Endodermal cell (in vitro differentiated cells): Measurements from ENCODE around the gene GRM3. TPM values are rescaled to one million over a fixed set of nuclear protein-coding genes. Genes with fewer than 3 reads are reported as not detected.

Source experiments
- DNase-seq: peaks from one replicate; pipeline ENCODE4 v3.0.0-alpha.2; 2017
- H3K27ac ChIP-seq: 2 replicates; pipeline ENCODE4 v1.5.1; 2013; ENCODE audit warnings: mild to moderate bottlenecking, low read depth, low read length, moderate library complexity
- H3K27me3 ChIP-seq: 2 replicates; pipeline ENCODE4 v1.6.1; 2013; ENCODE audit warnings: mild to moderate bottlenecking, low read length, moderate library complexity; ENCODE audit not compliant: insufficient read depth, control insufficient read depth, poor library complexity, severe bottlenecking
- H3K36me3 ChIP-seq: 2 replicates; pipeline ENCODE4 v1.7.0; 2013; ENCODE audit warnings: mild to moderate bottlenecking, low read length, moderate library complexity; ENCODE audit not compliant: control insufficient read depth, insufficient read depth
- H3K4me1 ChIP-seq: one replicate; pipeline ENCODE4 v1.7.0; 2013; ENCODE audit warnings: low read length; ENCODE audit not compliant: control insufficient read depth, insufficient read depth
- H3K4me3 ChIP-seq: 2 replicates; pipeline ENCODE4 v1.5.1; 2013; ENCODE audit warnings: mild to moderate bottlenecking, low read length, moderate library complexity
- H3K9ac ChIP-seq: 2 replicates; pipeline ENCODE4 v1.6.1; 2013; ENCODE audit warnings: mild to moderate bottlenecking, low read length, moderate library complexity; ENCODE audit not compliant: poor library complexity, severe bottlenecking; ENCODE audit errors: extremely low read depth
- H3K9me3 ChIP-seq: 2 replicates; pipeline ENCODE4 v1.6.1; 2013; ENCODE audit warnings: mild to moderate bottlenecking, low read length, moderate library complexity; ENCODE audit not compliant: control insufficient read depth
- H3K27ac Mint-ChIP-seq: 2 replicates; pipeline ENCODE4 v1.8.0; 2020; ENCODE audit warnings: mixed read lengths
- H3K27me3 Mint-ChIP-seq: 2 replicates; pipeline ENCODE4 v1.8.0; 2021; ENCODE audit warnings: mild to moderate bottlenecking, mixed read lengths; ENCODE audit not compliant: insufficient read depth
- H3K36me3 Mint-ChIP-seq: 2 replicates; pipeline ENCODE4 v1.8.0; 2020; ENCODE audit warnings: low read depth, mixed read lengths
- H3K4me1 Mint-ChIP-seq: 2 replicates; pipeline ENCODE4 v1.8.0; 2020; ENCODE audit warnings: mixed read lengths
- H3K4me3 Mint-ChIP-seq: 2 replicates; pipeline ENCODE4 v1.8.0; 2020; ENCODE audit warnings: mild to moderate bottlenecking, moderate library complexity, mixed read lengths
- H3K9me3 Mint-ChIP-seq: 2 replicates; pipeline ENCODE4 v1.8.0; 2020; ENCODE audit warnings: mild to moderate bottlenecking, mixed read lengths
- CTCF ChIP-seq: fragments of 200-600 bp; sonication (generic); conservative IDR thresholded peaks from 2 replicates; pipeline ENCODE4 v1.5.0; 2021; ENCODE audit warnings: antibody characterized with exemption, mild to moderate bottlenecking
- WGBS, 2 experiments: methylation state at CpG; one replicate each; pipeline versions ENCODE4 v1.1.5 to v1.1.7; 2013; ENCODE audit warnings: missing lambda C conversion rate in 2 of 2, mixed read lengths in 1 of 2; ENCODE audit not compliant: insufficient coverage in 1 of 2, insufficient read length in 1 of 2; 5-methylcytosine and 5-hydroxymethylcytosine counted together
- total RNA-seq, 2 donors: library from RNA; stranded (reverse); fragmentation: NEBNext Ultra II Directional in 1 of 2; extraction: Animal tissue kit (Norgen Biotek cat#: 25700) in 1 of 2; gene quantifications; 2 replicates in 1 of 2; 3 replicates in 1 of 2; pipeline ENCODE4 v1.2.1, GENCODE V29; 2021

The GRM3 gene
- total RNA-seq, 2 donors from 2014 or later = 0.75 to 0.91 TPM

GRCh38 chr7:86898171-86898570 lies 254.5 kb downstream of the GRM3 start:
- TF ChIP-seq CTCF = no peak
- H3K4me1 Mint-ChIP-seq = no peaks in the 10 kb centered on the region
- Histone ChIP-seq H3K36me3 (peaks cover 90% of the 10 kb centered on the region), H3K4me3 (no peak overlapping the region), H3K27me3 (no peaks in the 10 kb centered on the region), H3K9ac (no peak overlapping the region), H3K9me3 (no peaks in the 10 kb centered on the region), H3K4me1 (no peaks in the 10 kb centered on the region), H3K27ac (no peak overlapping the region)
- peaks cover 37% of the 10 kb centered on the region for H3K36me3 Mint-ChIP-seq
- H3K27me3 Mint-ChIP-seq = no peaks in the 10 kb centered on the region
- WGBS, 2 experiments = 100% methylated on average over 1 of the region's 2 CpGs; no CpG with 5 or more reads in 1 of the 2 experiments
- H3K4me3 Mint-ChIP-seq = no peak overlapping the region
- no peaks in the 10 kb centered on the region for H3K9me3 Mint-ChIP-seq
- DNase-seq = no peak
- no peak overlapping the region for H3K27ac Mint-ChIP-seq

GRCh38 chr7:86900886-86901285 lies 257.2 kb downstream of the GRM3 start:
- H3K4me1 Mint-ChIP-seq = no peaks in the 10 kb centered on the region
- H3K36me3 ChIP-seq = peaks cover 86% of the 10 kb centered on the region
- H3K4me3 Mint-ChIP-seq = no peak overlapping the region
- H3K4me3 ChIP-seq = no peak overlapping the region
- H3K9ac ChIP-seq = no peak overlapping the region
- no peak overlapping the region for H3K27ac ChIP-seq
- no peak for DNase-seq
- no peak overlapping the region for H3K27ac Mint-ChIP-seq
- no peak for TF ChIP-seq CTCF
- H3K27me3 ChIP-seq = no peaks in the 10 kb centered on the region
- no peaks in the 10 kb centered on the region for H3K9me3 Mint-ChIP-seq
- H3K36me3 Mint-ChIP-seq = peaks cover 34% of the 10 kb centered on the region
- H3K4me1 ChIP-seq = no peaks in the 10 kb centered on the region
- no peaks in the 10 kb centered on the region for H3K27me3 Mint-ChIP-seq
- no peaks in the 10 kb centered on the region for H3K9me3 ChIP-seq

- Mint-ChIP-seq H3K27me3 (no peaks in the 10 kb centered on the region), H3K4me1 (peaks cover 3% of the 10 kb centered on the region), H3K9me3 (no peaks in the 10 kb centered on the region), H3K27ac (no peak overlapping the region), H3K4me3 (no peak overlapping the region), H3K36me3 (peaks cover 28% of the 10 kb centered on the region)
- DNase-seq = peak; percentile 57
- TF ChIP-seq CTCF = peak; percentile 83
- H3K9me3 ChIP-seq = no peaks in the 10 kb centered on the region
- no peaks in the 10 kb centered on the region for H3K27me3 ChIP-seq
- no peak overlapping the region for H3K4me3 ChIP-seq
- H3K4me1 ChIP-seq = no peaks in the 10 kb centered on the region
- H3K9ac ChIP-seq = no peak overlapping the region
- no peak overlapping the region for H3K27ac ChIP-seq
- peaks cover 87% of the 10 kb centered on the region for H3K36me3 ChIP-seq
- WGBS, 2 experiments = 42 to 59% methylated on average over 3 of the region's 3 CpGs
These were observed 261.5 kb downstream of the GRM3 start for GRCh38 chr7:86904949-86905834.
